HEK293 (cell line): ENCODE measurements around the gene CD1D.

Experiments
- IKZF3 ChIP-seq: fragments of 450-650 bp; IDR thresholded peaks from 2 replicates; pipeline ENCODE4 v1.5.0; 2018; ENCODE audit warnings: missing biosample characterization, mild to moderate bottlenecking, missing genetic modification characterization, moderate library complexity
- ZNF239 ChIP-seq: fragments of 450-650 bp; formaldehyde crosslinking; IDR thresholded peaks from 2 replicates; pipeline ENCODE4 v1.5.1; 2016; ENCODE audit warnings: missing biosample characterization, missing genetic modification characterization
- ZNF624 ChIP-seq: fragments of 450-650 bp; formaldehyde crosslinking; IDR thresholded peaks from 2 replicates; pipeline ENCODE4 v1.5.1; 2017; ENCODE audit warnings: missing biosample characterization, missing genetic modification characterization

DNA sequence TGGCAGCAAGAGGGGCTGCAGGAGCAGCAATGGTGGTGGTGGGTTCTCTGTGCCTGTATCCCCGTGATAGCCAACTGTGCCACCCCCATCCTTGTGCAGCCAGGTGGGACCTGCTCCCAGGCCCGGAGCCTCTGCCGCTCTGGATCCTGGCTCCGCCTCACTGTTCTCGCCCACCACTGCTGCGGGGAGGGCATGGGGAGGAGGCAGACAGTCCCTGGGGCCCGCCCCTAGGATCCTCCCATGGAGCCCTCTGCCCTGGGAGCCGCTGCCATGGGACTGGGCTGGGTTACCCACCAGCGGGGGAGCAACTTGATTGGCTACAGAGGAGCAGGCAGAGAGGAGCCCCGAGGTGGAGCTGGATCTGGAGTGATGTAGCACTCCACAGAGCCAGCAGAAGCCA lies 31.6 kb downstream of the CD1D start:
- TF ChIP-seq ZNF624 (tag by site-specific recombination) (no peak), ZNF239 (tag by site-specific recombination) (no peak), IKZF3 (tag by site-specific recombination) (no peak)
